Measurements from ENCODE around the gene PARVG.

PARVG gene

GRCh38 chr22:44195189-44195871 is 14.6 kb downstream of the PARVG start:
- TF ChIP-seq CTCF (IDR thresholded peaks at IDR 0.05; ENCODE audit: insufficient read depth, missing control alignments) = no peak
- DNase-seq (ENCODE audit: insufficient read length, low spot score) (no peak), FAIRE-seq (no peak)

GRCh38 chr22:44196241-44196640 is 15.5 kb downstream of the PARVG start:
- TF ChIP-seq CTCF (IDR thresholded peaks at IDR 0.05; ENCODE audit: insufficient read depth, missing control alignments) = no peak
- no peak for FAIRE-seq
- no peak for DNase-seq (ENCODE audit: insufficient read length, low spot score)

DNA sequence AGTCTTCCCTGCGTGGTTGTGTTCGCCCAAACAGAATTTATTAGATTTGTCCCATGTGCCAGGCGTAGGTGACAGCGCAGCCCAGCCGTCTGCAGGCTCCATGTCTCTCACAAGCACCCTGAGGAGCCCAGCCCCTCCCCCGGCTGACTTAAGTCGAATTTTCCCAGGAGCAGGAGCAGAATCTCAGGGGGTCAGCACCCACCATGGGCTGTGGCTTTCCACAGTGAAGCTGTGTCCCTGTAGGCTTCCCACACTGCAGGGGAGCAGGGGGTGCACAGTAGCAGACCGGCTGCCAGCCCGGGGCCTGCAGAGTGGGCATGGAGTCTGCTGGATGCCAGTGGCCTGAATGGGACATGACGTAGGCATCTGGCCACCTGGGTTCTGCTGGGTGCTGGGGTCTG is 16.0 kb downstream of the PARVG start:
- DNase-seq (ENCODE audit: insufficient read length, low spot score) = no peak
- no peak for TF ChIP-seq CTCF (IDR thresholded peaks at IDR 0.05; ENCODE audit: insufficient read depth, missing control alignments)
- FAIRE-seq = no peak

DNA sequence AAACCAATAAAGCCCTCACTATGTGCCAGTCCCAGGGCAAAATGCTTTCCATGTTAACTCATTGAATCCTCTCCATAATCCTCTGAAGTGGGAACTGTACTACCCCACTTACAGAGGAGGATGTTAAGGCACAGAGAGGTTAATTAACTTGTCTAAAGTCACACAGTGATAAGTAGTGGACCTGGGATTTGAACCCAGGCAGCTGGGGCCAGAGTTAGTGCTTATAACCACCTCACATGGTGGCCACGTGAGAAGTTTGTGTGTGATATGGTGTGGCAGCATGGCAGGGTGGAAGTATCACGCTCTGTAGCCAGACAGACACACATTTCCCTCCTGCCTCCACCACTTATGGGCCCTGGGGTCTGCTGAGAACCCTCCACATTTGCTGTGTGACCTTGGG is 16.5 kb downstream of the PARVG start:
- FAIRE-seq (no peak), DNase-seq (ENCODE audit: insufficient read length, low spot score) (no peak)
- no peak for TF ChIP-seq CTCF (IDR thresholded peaks at IDR 0.05; ENCODE audit: insufficient read depth, missing control alignments)

DNA sequence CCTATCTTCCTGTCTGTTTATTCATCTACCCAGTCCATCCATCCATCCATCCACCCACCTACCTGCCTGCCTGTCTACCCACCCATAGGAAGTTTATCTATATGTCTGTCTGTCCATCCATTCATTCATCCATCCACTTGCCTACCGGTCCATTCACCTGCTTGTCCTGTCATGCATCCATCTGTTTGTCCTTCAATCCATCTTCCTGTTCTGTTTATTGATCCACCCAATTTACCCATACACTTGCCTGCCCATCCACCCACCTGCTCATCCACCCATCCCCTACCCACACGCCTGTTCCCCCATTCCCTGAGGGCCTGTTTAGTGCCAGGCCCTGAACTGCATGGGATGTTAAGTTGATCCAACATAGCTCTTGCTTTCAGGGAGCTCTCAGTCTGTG is 18.4 kb downstream of the PARVG start:
- DNase-seq (ENCODE audit: insufficient read length, low spot score) = no peak
- no peak for TF ChIP-seq CTCF (IDR thresholded peaks at IDR 0.05; ENCODE audit: insufficient read depth, missing control alignments)
- FAIRE-seq = no peak

DNA sequence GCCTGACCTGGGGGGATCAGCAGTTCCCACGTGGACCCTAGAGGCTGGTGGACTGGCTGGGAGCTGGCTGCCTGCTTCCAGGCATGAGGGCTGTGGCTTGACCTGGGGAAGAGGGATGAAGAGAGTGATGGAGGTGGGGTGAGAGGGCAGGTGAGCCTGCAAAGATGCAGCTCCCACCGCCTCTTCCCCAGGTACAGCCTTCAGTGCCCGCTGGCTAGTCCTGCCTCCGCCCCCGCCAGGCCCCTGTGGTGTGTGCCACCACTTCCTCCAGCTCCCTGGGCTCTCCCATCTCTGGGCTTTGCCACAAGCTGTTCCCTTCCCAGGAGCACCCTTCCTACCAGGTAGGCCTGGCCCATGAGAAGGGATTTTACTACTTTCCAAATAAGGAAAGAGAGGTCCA is 19.1 kb downstream of the PARVG start:
- no peak for FAIRE-seq
- TF ChIP-seq CTCF (IDR thresholded peaks at IDR 0.05; ENCODE audit: insufficient read depth, missing control alignments) = no peak
- no peak for DNase-seq (ENCODE audit: insufficient read length, low spot score)

DNA sequence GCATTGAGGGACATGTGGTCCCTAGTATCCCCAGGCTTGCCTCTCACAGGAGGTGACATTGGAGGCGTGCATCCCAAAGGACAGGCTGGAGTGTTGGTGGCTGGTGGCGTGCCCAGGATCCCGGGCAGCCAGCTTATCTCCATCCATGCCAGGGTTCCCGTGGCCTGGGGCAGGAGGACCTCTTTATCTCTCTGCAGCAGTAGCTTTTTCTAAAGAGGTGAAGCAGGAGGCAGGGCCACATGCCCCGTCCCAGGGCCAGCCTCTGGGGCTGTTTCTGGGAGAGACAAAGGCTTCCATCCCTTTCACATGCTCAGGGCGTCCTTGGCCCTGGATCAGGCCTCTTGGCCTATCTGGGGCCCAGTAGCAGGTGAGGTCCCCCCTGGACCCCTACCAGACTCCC is 19.7 kb downstream of the PARVG start:
- FAIRE-seq = no peak
- no peak for TF ChIP-seq CTCF (IDR thresholded peaks at IDR 0.05; ENCODE audit: insufficient read depth, missing control alignments)

More for the DNA sequence above, 19.7 kb downstream of the PARVG start:
- no peak for DNase-seq (ENCODE audit: insufficient read length, low spot score)

All from D721Med (cell line).